EL (cell line): ENCODE results near the gene EEF1AKMT1.
"Not testable (repeated sequence)": the region's sequence is repeated elsewhere in the genome, so short reads cannot be mapped to it uniquely, and the experiment has no call there.

Experiments used
- DNase-seq: peaks from one replicate; pipeline ENCODE4 v3.0.0-alpha.2; 2016

EEF1AKMT1 gene

GRCh38 chr13:20776751-20777150 lies 3.0 kb upstream of the EEF1AKMT1 start:
- no peak for DNase-seq

GRCh38 chr13:20775961-20776360 lies 2.2 kb upstream of the EEF1AKMT1 start:
- DNase-seq, result no peak

- DNase-seq, result no peak
Observed at GRCh38 chr13:20774746-20775145, 985 bp upstream of the EEF1AKMT1 start.

GRCh38 chr13:20772401-20773131 lies 1.2 kb downstream of the EEF1AKMT1 start:
- peak; percentile 4 for DNase-seq

- no peak for DNase-seq
Observed at GRCh38 chr13:20769834-20770233, 3.9 kb downstream of the EEF1AKMT1 start.

GRCh38 chr13:20769091-20769490 lies 4.7 kb downstream of the EEF1AKMT1 start:
- DNase-seq, result no peak

- DNase-seq, result no peak
Observed at GRCh38 chr13:20767309-20767943, 6.3 kb downstream of the EEF1AKMT1 start.

GRCh38 chr13:20760872-20761271 lies 12.9 kb downstream of the EEF1AKMT1 start:
- DNase-seq, result no peak

GRCh38 chr13:20754009-20754408 lies 19.8 kb downstream of the EEF1AKMT1 start:
- DNase-seq, result no peak

- DNase-seq, result no peak
Observed at GRCh38 chr13:20749377-20749776, 24.4 kb downstream of the EEF1AKMT1 start.

GRCh38 chr13:20743830-20744404 lies 29.8 kb downstream of the EEF1AKMT1 start:
- not testable (repeated sequence) for DNase-seq

- no peak for DNase-seq
Observed at GRCh38 chr13:20740021-20740420, 33.7 kb downstream of the EEF1AKMT1 start.

GRCh38 chr13:20738616-20739015 lies 35.1 kb downstream of the EEF1AKMT1 start:
- DNase-seq, result no peak

- no peak for DNase-seq
Observed at GRCh38 chr13:20729633-20730585, 43.9 kb downstream of the EEF1AKMT1 start.

- DNase-seq, result no peak
Observed at GRCh38 chr13:20728579-20729311, 45.0 kb downstream of the EEF1AKMT1 start.

GRCh38 chr13:20727856-20728255 lies 45.9 kb downstream of the EEF1AKMT1 start:
- no peak for DNase-seq

- peak; percentile 82 for DNase-seq
Observed at GRCh38 chr13:20721454-20722357, 52.1 kb downstream of the EEF1AKMT1 start.

- DNase-seq, result no peak
Observed at GRCh38 chr13:20721058-20721453, 52.7 kb downstream of the EEF1AKMT1 start.

GRCh38 chr13:20720499-20720898 lies 53.3 kb downstream of the EEF1AKMT1 start:
- no peak for DNase-seq

- no peak for DNase-seq
Observed at GRCh38 chr13:20719783-20720182, 54.0 kb downstream of the EEF1AKMT1 start.

GRCh38 chr13:20718958-20719566 lies 54.7 kb downstream of the EEF1AKMT1 start:
- DNase-seq, result no peak
